HG03060 (cell line): ENCODE data around the gene DENND1A.
"Not testable (repeated sequence)": the region's sequence is repeated elsewhere in the genome, so short reads cannot be mapped to it uniquely, and the experiment has no call there.

Experiments used
- ATAC-seq: cut with Tn5 transposase; IDR thresholded peaks from one replicate; pipeline ENCODE4 v1.9.1; 2021; ENCODE audit warnings: low read depth, moderate number of reproducible peaks; ENCODE audit not compliant: unreplicated experiment

The DENND1A gene

GRCh38 chr9:123640792-123641222 is 289.1 kb downstream of the DENND1A start:
- no peak for ATAC-seq

GRCh38 chr9:123639743-123640142 is 290.2 kb downstream of the DENND1A start:
- no peak for ATAC-seq

GRCh38 chr9:123637945-123638634 is 291.8 kb downstream of the DENND1A start:
- no peak for ATAC-seq

- no peak for ATAC-seq
These were observed 292.4 kb downstream of the DENND1A start for GRCh38 chr9:123637606-123637944.

GRCh38 chr9:123636805-123637204 is 293.1 kb downstream of the DENND1A start:
- not testable (repeated sequence) for ATAC-seq

- no peak for ATAC-seq
These were observed 298.1 kb downstream of the DENND1A start for GRCh38 chr9:123631862-123632261.

- no peak for ATAC-seq
These were observed 299.7 kb downstream of the DENND1A start for GRCh38 chr9:123630233-123630632.

- no peak for ATAC-seq
These were observed 300.4 kb downstream of the DENND1A start for GRCh38 chr9:123629531-123629930.

GRCh38 chr9:123622711-123623241 is 307.1 kb downstream of the DENND1A start:
- no peak for ATAC-seq

GRCh38 chr9:123620239-123620638 is 309.7 kb downstream of the DENND1A start:
- no peak for ATAC-seq

GRCh38 chr9:123617952-123618678 is 311.8 kb downstream of the DENND1A start:
- no peak for ATAC-seq

GRCh38 chr9:123617286-123617685 is 312.6 kb downstream of the DENND1A start:
- ATAC-seq, result no peak

GRCh38 chr9:123616707-123617106 is 313.2 kb downstream of the DENND1A start:
- no peak for ATAC-seq

GRCh38 chr9:123615381-123615780 is 314.5 kb downstream of the DENND1A start:
- no peak for ATAC-seq

- no peak for ATAC-seq
These were observed 315.3 kb downstream of the DENND1A start for GRCh38 chr9:123614306-123615263.

GRCh38 chr9:123611226-123611625 is 318.7 kb downstream of the DENND1A start:
- no peak for ATAC-seq

- no peak for ATAC-seq
These were observed 320.1 kb downstream of the DENND1A start for GRCh38 chr9:123609844-123610243.

- ATAC-seq, result peak; percentile 83
These were observed 321.8 kb downstream of the DENND1A start for GRCh38 chr9:123608104-123608503.

GRCh38 chr9:123607479-123607878 is 322.4 kb downstream of the DENND1A start:
- no peak for ATAC-seq

GRCh38 chr9:123606141-123606540 is 323.8 kb downstream of the DENND1A start:
- ATAC-seq, result no peak

- ATAC-seq, result no peak
These were observed 324.6 kb downstream of the DENND1A start for GRCh38 chr9:123605286-123605685.
